ENCODE measurements around the gene MYH3. TPM values are rescaled to one million over a fixed set of nuclear protein-coding genes. Genes with fewer than 3 reads are reported as not detected.

The MYH3 gene
- total and polyA plus RNA-seq, 10 of the 15 experiments (the other 5 are each of a cell fraction or from before 2014, with no cell fraction given) = 0.14 to 1.4 (median 0.71) TPM

- TF ChIP-seq CUX1 (IDR thresholded peaks at IDR 0.05; ENCODE audit: insufficient replicate concordance, low read depth, low read length) = no peak
- TF ChIP-seq TCF3 (IDR thresholded peaks at IDR 0.05; ENCODE audit: borderline replicate concordance, insufficient read depth, low read depth, low read length) = 0 out of 2 replicates have a peak, but pooled peaks have one; percentile 31
- TF ChIP-seq SRF (IDR thresholded peaks at IDR 0.05; ENCODE audit: low read depth in 2 of 2, low read length in 2 of 2) = 0 out of 4 replicates have a peak, but pooled peaks of 1 of the 2 experiments have one; percentile 34
- TF ChIP-seq EZH2 (IDR thresholded peaks at IDR 0.05; ENCODE audit: borderline replicate concordance, control insufficient read depth, low read depth, low read length) = no peak
- peak; percentile 95 for TF ChIP-seq POLR2AphosphoS2 (IDR thresholded peaks at IDR 0.05; ENCODE audit: low read depth, low read length)
- peak; percentile 53 for TF ChIP-seq RELA (IDR thresholded peaks at IDR 0.05; ENCODE audit: borderline replicate concordance, partially characterized antibody)
- no peak for TF ChIP-seq NFYA (IDR thresholded peaks at IDR 0.05; ENCODE audit: borderline replicate concordance, low read depth, low read length)
- TF ChIP-seq WRNIP1 (IDR thresholded peaks at IDR 0.05; ENCODE audit: borderline replicate concordance, low read depth, low read length) = no peak
- TF ChIP-seq EP300 (IDR thresholded peaks at IDR 0.05; ENCODE audit: borderline replicate concordance in 1 of 2, control insufficient read depth in 1 of 2, low read depth in 2 of 2, low read length in 2 of 2) = peak; percentile 8 to 30; a peak in 1 of 4 replicates
- TF ChIP-seq JUND (IDR thresholded peaks at IDR 0.05; ENCODE audit: low read depth, low read length) = peak; percentile 13; the same call in 1 of the 2 replicates
- TF ChIP-seq IRF4 (IDR thresholded peaks at IDR 0.05; ENCODE audit: low read depth, low read length) = no peak
- no peak for TF ChIP-seq CEBPZ (IDR thresholded peaks at IDR 0.05; ENCODE audit: low read depth, low read length)
- peak in 1 of 2 experiments; percentile 84; a peak in 2 of 4 replicates for TF ChIP-seq ETV6 (conservative IDR thresholded peaks at IDR 0.05 in 1 of 2, IDR thresholded peaks at IDR 0.05 in 1 of 2; ENCODE audit: borderline replicate concordance in 1 of 2, low read depth in 1 of 2)
- peak; percentile 82 for TF ChIP-seq MYC (IDR thresholded peaks at IDR 0.05; ENCODE audit: insufficient read depth, insufficient read length, insufficient replicate concordance, low read length, severe bottlenecking)
- peak; percentile 12 for TF ChIP-seq SKIL (IDR thresholded peaks at IDR 0.05; ENCODE audit: low read depth, poor library complexity, severe bottlenecking)
These were observed 40.3 kb upstream of the MYH3 start, which contains the start of the genes ADPRM and SCO1 (continued) for GRCh38 chr17:10697092-10698081.

Measured in GM12878 (cell line).